ENCODE measurements around the gene PPT1.

DNA sequence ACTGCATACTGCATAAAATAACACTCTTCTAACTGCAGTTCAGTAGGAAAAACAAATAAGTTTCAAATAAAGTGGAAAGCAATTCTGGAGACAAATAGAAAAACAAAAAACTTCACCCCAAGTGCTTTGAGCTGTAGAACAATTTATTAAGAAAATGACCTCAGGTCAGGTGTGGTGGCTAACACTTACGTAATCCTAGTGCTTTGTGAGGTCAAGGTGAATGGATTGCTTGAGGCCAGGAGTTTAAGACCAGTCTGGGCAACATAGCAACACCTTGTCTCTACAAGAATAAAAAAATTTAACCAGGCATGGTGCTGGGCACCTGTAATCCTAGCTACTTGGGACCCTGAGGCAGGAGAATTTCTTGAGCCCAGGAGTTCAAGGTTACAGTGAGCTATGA, 5.0 kb upstream of the PPT1 start:
- TF ChIP-seq, protein P1, sequence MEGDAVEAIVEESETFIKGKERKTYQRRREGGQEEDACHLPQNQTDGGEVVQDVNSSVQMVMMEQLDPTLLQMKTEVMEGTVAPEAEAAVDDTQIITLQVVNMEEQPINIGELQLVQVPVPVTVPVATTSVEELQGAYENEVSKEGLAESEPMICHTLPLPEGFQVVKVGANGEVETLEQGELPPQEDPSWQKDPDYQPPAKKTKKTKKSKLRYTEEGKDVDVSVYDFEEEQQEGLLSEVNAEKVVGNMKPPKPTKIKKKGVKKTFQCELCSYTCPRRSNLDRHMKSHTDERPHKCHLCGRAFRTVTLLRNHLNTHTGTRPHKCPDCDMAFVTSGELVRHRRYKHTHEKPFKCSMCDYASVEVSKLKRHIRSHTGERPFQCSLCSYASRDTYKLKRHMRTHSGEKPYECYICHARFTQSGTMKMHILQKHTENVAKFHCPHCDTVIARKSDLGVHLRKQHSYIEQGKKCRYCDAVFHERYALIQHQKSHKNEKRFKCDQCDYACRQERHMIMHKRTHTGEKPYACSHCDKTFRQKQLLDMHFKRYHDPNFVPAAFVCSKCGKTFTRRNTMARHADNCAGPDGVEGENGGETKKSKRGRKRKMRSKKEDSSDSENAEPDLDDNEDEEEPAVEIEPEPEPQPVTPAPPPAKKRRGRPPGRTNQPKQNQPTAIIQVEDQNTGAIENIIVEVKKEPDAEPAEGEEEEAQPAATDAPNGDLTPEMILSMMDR (IDR thresholded peaks at IDR 0.05): no peak
- TF ChIP-seq POLR2AphosphoS5 (IDR thresholded peaks at IDR 0.05): no peak
- no peak for TF ChIP-seq POLR2A (IDR thresholded peaks at IDR 0.05)
